Lower leg skin (tissue), 3 donors: ENCODE data around the gene DPEP1.

Experiments
- POLR2A ChIP-seq, 2 donors: fragments of 450-650 bp; IDR thresholded peaks; one replicate each; pipeline ENCODE4 v1.6.1; 2016 to 2017; ENCODE audit warnings: antibody characterized with exemption in 2 of 2, mild to moderate bottlenecking in 1 of 2, moderate library complexity in 1 of 2
- TF ChIP-seq, protein P1 (sequence below), 3 donors: fragments of 450-650 bp; IDR thresholded peaks; one replicate each; pipeline ENCODE4 v1.5.1; 2016; ENCODE audit warnings: antibody characterized with exemption in 3 of 3, mild to moderate bottlenecking in 3 of 3, moderate library complexity in 2 of 3

DNA sequence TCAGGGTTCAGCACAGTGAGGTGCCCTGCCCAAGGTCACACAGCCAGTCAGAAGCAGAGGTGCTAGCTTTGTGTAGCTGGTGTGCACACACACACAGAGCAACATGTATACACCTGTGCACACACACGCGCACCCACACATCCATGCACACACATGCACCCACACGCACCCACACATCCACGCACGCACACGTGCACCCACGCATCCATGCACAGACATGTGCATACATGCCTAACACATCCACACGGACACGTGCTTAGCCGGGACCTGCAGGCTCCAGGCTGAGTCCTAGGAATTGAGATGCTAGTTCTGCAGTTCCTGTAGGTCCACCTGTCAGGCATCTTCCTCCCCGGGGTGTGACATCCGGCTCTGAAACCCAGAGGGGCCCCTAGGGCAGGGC is 13.0 kb upstream of the DPEP1 start:
- no peak for TF ChIP-seq POLR2A (IDR thresholded peaks at IDR 0.05)
- TF ChIP-seq, protein P1, sequence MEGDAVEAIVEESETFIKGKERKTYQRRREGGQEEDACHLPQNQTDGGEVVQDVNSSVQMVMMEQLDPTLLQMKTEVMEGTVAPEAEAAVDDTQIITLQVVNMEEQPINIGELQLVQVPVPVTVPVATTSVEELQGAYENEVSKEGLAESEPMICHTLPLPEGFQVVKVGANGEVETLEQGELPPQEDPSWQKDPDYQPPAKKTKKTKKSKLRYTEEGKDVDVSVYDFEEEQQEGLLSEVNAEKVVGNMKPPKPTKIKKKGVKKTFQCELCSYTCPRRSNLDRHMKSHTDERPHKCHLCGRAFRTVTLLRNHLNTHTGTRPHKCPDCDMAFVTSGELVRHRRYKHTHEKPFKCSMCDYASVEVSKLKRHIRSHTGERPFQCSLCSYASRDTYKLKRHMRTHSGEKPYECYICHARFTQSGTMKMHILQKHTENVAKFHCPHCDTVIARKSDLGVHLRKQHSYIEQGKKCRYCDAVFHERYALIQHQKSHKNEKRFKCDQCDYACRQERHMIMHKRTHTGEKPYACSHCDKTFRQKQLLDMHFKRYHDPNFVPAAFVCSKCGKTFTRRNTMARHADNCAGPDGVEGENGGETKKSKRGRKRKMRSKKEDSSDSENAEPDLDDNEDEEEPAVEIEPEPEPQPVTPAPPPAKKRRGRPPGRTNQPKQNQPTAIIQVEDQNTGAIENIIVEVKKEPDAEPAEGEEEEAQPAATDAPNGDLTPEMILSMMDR (IDR thresholded peaks at IDR 0.05), result no peak
